C4-2B (cell line): ENCODE data around the gene TMEM270.

Experiments used
- ZFX ChIP-seq: fragments of 450-650 bp; IDR thresholded peaks from 2 replicates; pipeline ENCODE4 v1.6.1; 2017
- TF ChIP-seq, protein P1 (sequence below): fragments of 450-650 bp; conservative IDR thresholded peaks from 2 replicates; pipeline ENCODE4 v1.5.1; 2017; ENCODE audit warnings: mild to moderate bottlenecking

DNA sequence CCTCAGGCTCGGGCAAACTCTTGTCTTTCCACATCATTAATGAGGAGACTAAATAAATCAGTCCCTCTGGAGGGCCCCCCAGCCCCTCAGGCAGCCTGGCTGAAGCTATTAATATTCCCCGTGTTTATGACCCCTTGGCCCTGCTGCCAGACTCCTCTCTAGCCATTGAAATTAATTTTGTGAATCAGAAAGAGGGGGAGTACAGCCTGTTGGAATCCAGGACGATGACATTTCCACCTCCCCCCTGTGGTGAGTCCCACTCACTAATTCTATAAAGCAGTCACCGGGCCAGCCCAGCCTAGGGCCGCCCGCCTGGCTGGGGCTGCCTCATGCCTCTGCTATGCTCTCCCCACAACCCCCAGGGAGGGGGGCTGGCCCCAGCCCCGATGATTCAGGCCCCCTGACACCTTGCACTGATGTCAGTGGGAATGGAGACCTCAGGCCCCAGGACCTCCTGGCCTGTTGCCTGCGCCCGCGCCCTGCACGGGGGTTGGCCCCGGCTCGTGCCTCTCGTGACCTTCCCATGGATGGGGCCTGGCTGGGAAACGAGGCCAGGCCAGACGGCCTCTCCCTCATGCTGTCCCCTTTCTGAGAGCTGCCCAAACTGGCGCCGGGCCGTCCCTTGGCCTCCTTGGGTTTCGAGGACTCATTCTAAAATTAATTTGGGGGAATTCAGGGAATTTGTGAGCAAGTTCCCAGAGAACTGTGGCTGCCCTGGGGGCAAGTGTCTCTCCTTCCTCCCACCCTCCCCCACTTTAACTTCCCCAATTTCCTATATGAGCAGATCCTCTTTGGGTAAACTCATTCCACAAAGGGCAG lies 34.0 kb downstream of the TMEM270 start:
- TF ChIP-seq, protein P1, sequence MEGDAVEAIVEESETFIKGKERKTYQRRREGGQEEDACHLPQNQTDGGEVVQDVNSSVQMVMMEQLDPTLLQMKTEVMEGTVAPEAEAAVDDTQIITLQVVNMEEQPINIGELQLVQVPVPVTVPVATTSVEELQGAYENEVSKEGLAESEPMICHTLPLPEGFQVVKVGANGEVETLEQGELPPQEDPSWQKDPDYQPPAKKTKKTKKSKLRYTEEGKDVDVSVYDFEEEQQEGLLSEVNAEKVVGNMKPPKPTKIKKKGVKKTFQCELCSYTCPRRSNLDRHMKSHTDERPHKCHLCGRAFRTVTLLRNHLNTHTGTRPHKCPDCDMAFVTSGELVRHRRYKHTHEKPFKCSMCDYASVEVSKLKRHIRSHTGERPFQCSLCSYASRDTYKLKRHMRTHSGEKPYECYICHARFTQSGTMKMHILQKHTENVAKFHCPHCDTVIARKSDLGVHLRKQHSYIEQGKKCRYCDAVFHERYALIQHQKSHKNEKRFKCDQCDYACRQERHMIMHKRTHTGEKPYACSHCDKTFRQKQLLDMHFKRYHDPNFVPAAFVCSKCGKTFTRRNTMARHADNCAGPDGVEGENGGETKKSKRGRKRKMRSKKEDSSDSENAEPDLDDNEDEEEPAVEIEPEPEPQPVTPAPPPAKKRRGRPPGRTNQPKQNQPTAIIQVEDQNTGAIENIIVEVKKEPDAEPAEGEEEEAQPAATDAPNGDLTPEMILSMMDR: no peak
- no peak for TF ChIP-seq ZFX
